Measurements from ENCODE around the gene EFNA5. TPM values are rescaled to one million over a fixed set of nuclear protein-coding genes. Genes with fewer than 3 reads are reported as not detected.

The EFNA5 gene
- total RNA-seq, 1 donor, result 6.5 TPM

GRCh38 chr5:107478068-107478641 lies 192.6 kb downstream of the EFNA5 start:
- no peak for DNase-seq (ENCODE audit: low read depth)
- no peak for TF ChIP-seq CTCF (IDR thresholded peaks at IDR 0.05; ENCODE audit: insufficient read depth, low read depth, low read length)
- H3K4me3 ChIP-seq (ENCODE audit: low read depth, low read length), result no peak overlapping the region

GRCh38 chr5:107477492-107477891 lies 193.2 kb downstream of the EFNA5 start:
- no peak for TF ChIP-seq CTCF (IDR thresholded peaks at IDR 0.05; ENCODE audit: insufficient read depth, low read depth, low read length)
- no peak for DNase-seq (ENCODE audit: low read depth)
- H3K4me3 ChIP-seq (ENCODE audit: low read depth, low read length), result no peak overlapping the region

GRCh38 chr5:107476783-107477182 lies 194.0 kb downstream of the EFNA5 start:
- H3K4me3 ChIP-seq (ENCODE audit: low read depth, low read length), result no peak overlapping the region
- no peak for TF ChIP-seq CTCF (IDR thresholded peaks at IDR 0.05; ENCODE audit: insufficient read depth, low read depth, low read length)
- DNase-seq (ENCODE audit: low read depth), result peak; percentile 54

- peak; percentile 39 for DNase-seq (ENCODE audit: low read depth)
- H3K4me3 ChIP-seq (ENCODE audit: low read depth, low read length), result no peak overlapping the region
- no peak for TF ChIP-seq CTCF (IDR thresholded peaks at IDR 0.05; ENCODE audit: insufficient read depth, low read depth, low read length)
Observed at GRCh38 chr5:107474716-107475489, 195.8 kb downstream of the EFNA5 start.

- no peak overlapping the region for H3K4me3 ChIP-seq (ENCODE audit: low read depth, low read length)
- no peak for TF ChIP-seq CTCF (IDR thresholded peaks at IDR 0.05; ENCODE audit: insufficient read depth, low read depth, low read length)
- no peak for DNase-seq (ENCODE audit: low read depth)
Observed at GRCh38 chr5:107474361-107474715, 196.4 kb downstream of the EFNA5 start.

- H3K4me3 ChIP-seq (ENCODE audit: low read depth, low read length), result no peak overlapping the region
- TF ChIP-seq CTCF (IDR thresholded peaks at IDR 0.05; ENCODE audit: insufficient read depth, low read depth, low read length), result no peak
Observed at GRCh38 chr5:107472620-107473064, 198.1 kb downstream of the EFNA5 start.

GRCh38 chr5:107470295-107470582 lies 200.5 kb downstream of the EFNA5 start:
- no peak for DNase-seq (ENCODE audit: low read depth)
- TF ChIP-seq CTCF (IDR thresholded peaks at IDR 0.05; ENCODE audit: insufficient read depth, low read depth, low read length), result no peak
- no peak overlapping the region for H3K4me3 ChIP-seq (ENCODE audit: low read depth, low read length)

More at GRCh38 chr5:107472620-107473064, 198.1 kb downstream of the EFNA5 start:
- DNase-seq (ENCODE audit: low read depth), result no peak
